ENCODE results near the gene CCDC15.
"Not testable (repeated sequence)": the region's sequence is repeated elsewhere in the genome, so short reads cannot be mapped to it uniquely, and the experiment has no call there.

CCDC15 gene

DNA sequence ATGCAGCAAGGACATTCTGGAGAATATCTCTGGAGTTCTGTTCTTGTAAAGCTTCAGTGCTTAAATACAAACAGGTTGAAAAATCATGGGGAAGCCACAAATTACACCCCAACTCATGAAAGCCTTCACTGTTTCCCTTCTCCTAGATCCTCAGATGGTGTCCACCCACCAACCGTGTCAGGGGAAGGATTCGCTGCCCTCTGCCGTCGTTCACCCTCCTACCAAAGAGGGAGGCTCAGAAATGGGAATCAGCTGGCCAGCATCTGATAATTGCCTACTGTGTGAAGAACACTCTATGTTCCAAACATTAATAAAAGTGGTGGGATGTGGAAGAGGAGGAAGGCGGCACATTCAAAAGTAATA, 10.8 kb upstream of the CCDC15 start:
- DNase-seq = no peak

GRCh38 chr11:124943741-124944140, 10.3 kb upstream of the CCDC15 start:
- no peak for DNase-seq

DNA sequence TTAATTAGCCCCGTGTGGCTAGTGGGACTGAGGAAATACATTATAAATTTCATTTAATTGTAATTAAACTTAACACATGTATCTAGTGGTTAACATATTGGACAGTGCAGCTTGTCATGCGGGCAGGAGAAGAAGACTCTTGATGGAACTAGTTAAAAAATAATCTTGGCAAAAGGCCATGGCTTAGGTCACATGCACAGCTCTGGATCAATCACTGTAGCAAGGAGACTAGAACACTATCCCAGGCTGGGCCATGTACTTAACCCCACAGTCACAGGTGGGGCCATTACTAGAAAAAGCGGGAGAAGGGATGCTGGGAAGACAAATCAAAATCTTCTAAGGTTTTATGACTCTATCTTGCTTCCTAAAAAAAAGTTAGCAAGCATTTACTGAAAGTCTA, 9.4 kb upstream of the CCDC15 start:
- no peak for DNase-seq

- DNase-seq = no peak
Measured at GRCh38 chr11:124945826-124946225, 8.2 kb upstream of the CCDC15 start.

- DNase-seq = no peak
Measured at GRCh38 chr11:124946735-124947141, 7.3 kb upstream of the CCDC15 start.

DNA sequence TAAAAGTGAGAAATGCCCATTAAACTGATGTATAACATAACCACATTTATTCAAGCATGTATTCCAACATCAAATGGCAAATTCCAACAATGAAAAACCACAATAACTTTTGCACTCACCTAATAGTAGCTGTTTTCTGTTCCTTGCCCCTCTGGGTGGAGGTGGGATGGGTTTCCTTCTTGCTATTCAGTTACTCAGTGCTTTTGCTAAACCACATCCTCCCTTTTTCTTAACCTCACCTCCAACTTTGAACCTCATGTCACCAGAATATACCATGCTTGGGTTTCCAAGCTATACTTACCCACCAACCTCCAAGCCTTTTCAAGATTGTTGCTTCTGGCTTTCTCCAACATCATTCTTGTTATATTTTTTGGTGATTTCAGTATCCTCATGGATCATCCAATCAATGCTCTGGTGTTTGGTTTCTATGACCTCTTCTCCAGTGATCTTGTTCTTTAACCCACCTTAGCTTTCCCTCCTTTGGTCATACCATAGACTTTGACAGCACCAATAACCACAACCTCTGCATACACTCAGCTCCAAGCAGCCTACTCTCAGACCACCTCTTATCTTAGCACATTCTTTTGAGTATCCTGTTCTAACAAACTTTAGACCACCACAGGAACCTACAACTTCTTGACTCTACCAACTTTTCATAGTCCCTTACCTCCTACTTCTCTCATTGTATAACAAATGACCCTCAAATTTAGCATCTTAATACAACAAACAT, 3.2 kb upstream of the CCDC15 start:
- DNase-seq = no peak

- DNase-seq = no peak
Measured at GRCh38 chr11:124951341-124951740, 2.7 kb upstream of the CCDC15 start.

DNA sequence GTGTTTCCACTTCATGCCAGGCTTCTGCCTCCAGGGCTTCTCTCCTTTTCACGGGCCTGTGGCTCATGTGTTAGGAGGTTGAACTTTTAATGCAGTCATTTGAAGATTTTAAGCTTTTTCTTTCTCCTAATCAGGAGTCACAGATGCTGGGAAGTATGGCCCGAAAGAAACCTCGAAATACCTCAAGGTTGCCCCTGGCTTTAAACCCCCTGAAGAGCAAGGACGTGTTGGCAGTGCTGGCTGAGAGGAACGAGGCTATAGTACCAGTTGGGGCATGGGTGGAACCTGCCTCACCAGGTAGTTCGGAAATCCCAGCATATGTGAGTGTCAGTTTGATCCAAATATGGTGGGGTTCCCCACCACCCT, 571 bp downstream of the CCDC15 start:
- DNase-seq = no peak

DNA sequence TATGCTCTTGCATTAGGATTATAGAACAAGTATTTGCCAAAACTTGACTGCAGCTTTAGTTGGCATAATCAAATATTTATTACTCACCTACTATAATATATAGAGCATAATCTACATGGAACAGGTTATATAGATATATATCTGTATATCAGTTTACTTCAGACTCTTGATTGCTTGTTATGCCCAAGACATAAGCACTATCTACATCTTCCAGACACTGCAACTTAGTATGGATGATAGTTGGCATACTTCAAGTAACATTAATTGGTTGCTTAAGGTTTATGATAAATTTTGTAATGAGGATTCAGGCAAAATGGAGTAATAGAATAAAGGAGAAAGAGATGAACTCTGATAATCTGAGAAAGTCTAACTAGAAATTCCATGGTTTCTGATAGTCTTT, 1.0 kb downstream of the CCDC15 start:
- no peak for DNase-seq

DNA sequence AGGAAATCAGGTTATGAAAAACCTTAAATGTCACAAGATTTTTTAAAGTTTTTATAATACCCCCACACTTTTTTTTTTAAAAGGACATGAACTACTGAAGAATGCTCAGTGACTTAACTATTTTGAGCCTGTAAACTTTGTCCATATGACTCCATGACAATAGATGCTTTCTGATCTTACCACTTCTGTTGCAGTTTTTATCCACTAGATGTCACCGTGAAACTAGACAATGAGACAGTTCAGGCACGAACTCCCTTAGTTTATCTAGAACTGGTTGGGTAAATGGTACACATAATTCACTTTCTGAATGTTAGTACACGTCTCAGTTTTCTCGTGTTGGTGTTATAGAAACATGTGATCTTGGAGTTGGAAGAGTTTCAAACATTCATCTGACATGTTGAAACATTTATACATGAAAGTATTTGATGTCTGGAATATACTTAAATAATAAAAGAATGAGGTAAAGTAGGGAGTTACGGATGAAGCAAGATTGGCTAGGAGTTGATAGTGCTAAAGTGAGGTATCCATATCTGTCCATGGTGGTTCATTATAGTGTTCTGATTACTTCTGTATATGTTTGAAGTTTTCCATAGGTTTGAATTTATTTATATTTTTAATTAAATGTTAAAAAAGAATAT, 8.1 kb downstream of the CCDC15 start:
- peak; percentile 59 for DNase-seq

GRCh38 chr11:124968197-124968596, 14.2 kb downstream of the CCDC15 start:
- not testable (repeated sequence) for DNase-seq

- no peak for DNase-seq
Measured at GRCh38 chr11:124970925-124971324, 16.9 kb downstream of the CCDC15 start.

DNA sequence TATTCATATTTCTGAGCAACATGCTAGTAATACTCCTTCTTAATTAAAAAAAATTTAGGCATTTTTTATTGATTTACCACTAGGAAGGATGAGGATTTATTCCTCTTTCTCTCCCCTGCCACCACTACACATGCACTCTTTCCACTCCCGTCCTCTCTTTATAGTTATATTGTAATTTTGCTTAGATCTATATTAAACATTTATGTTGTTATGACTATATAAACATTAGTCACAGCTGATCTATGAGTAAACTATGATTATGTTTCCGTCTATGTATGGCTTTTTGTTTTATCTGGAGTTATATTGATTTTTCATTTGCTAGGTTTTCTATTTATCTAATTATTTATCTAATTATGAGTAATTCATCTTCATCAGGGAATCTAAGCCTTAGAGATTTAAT, 17.8 kb downstream of the CCDC15 start:
- no peak for DNase-seq

- DNase-seq = no peak
Measured at GRCh38 chr11:124976531-124976930, 22.5 kb downstream of the CCDC15 start.

GRCh38 chr11:124977006-124977405, 23.0 kb downstream of the CCDC15 start:
- DNase-seq = peak; percentile 0

GRCh38 chr11:124978316-124978715, 24.3 kb downstream of the CCDC15 start:
- no peak for DNase-seq

GRCh38 chr11:124982043-124982442, 28.0 kb downstream of the CCDC15 start:
- no peak for DNase-seq

- no peak for DNase-seq
Measured at GRCh38 chr11:124983674-124984511, 29.9 kb downstream of the CCDC15 start.

- no peak for DNase-seq
Measured at GRCh38 chr11:124984512-124984854, 30.5 kb downstream of the CCDC15 start.

- DNase-seq = no peak
Measured at GRCh38 chr11:124987096-124987495, 33.1 kb downstream of the CCDC15 start.

- no peak for DNase-seq
Measured at GRCh38 chr11:124988063-124988462, 34.1 kb downstream of the CCDC15 start.

DNA sequence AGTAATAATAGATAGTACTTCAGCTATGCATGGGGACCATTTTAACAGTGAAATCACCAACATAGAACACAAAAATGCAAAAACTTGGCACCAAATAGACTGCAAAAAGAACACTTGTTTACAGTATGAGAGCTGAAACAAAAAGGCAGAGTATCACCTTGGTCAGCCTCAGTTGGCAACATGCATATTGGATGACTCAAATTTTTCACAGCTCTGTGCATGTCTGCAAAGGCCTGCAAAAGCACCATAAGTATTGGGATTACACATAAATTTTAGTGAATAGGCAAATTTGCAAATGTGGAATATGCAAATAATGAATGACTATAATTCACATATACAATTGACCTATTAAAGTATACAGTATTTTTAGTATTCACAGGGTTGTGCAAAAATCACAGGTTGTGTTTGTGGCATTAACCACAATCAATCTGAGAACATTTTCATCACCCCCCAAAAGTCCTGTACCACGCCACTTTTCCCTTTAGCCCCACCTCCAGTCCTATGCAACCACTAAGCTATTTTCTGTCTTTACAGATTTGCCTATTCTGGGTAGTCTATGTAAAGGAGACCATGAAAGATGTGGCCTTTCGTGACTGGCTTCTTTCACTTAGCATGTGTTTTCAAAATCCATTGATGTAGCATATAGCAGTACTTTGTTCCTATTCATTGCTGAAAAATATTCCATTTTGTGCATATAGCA, 47.2 kb downstream of the CCDC15 start:
- no peak for DNase-seq

GRCh38 chr11:125001849-125002248, 47.8 kb downstream of the CCDC15 start:
- DNase-seq = no peak

DNA sequence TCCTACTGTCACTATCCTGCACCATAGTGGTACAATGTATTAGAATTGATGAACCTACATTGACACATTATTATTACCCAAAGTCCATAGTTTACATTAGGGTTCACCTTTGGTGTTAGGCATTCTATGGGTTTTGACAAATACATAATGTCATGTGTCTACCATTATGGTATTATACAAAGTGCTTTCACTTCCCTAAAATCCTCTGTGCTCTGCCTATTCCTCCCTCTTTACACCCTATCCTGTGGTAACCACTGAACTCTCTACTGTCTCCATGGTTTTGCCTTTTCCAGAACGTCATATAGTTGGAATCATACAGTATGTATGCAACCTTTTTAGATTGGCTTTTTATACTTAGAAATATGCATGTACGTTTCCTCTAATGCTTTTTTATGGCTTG, 51.5 kb downstream of the CCDC15 start:
- DNase-seq = no peak
